KOPT-K1 (cell line): ENCODE data around the gene SOCS1.
A peak's percentile ranks its signal among the peaks of the same experiment; 100 is the strongest.

Experiments
- H3K27ac ChIP-seq: fragments of 200-600 bp; sonication (generic); 2 replicates; pipeline ENCODE4 v1.5.1; 2016; ENCODE audit warnings: antibody characterized with exemption, mild to moderate bottlenecking, low read depth, low read length; ENCODE audit not compliant: poor library complexity, severe bottlenecking
- H3K36me3 ChIP-seq: fragments of 200-600 bp; sonication (generic); 2 replicates; pipeline ENCODE4 v1.5.1; 2017; ENCODE audit warnings: antibody characterized with exemption, mild to moderate bottlenecking, low read length, moderate library complexity; ENCODE audit not compliant: insufficient read depth
- H3K9me3 ChIP-seq: fragments of 200-600 bp; sonication (generic); 2 replicates; pipeline ENCODE4 v1.5.1; 2017; ENCODE audit warnings: antibody characterized with exemption, low read length, mild to moderate bottlenecking; ENCODE audit not compliant: insufficient read depth, poor library complexity, severe bottlenecking

The SOCS1 gene

GRCh38 chr16:11249233-11250061 is 6.6 kb downstream of the SOCS1 start:
- no peaks in the 10 kb centered on the region for H3K9me3 ChIP-seq
- peak overlapping the region; percentile 44 for H3K27ac ChIP-seq
- H3K36me3 ChIP-seq = peaks cover 64% of the 10 kb centered on the region

GRCh38 chr16:11248133-11248532 is 7.9 kb downstream of the SOCS1 start:
- peaks cover 51% of the 10 kb centered on the region for H3K36me3 ChIP-seq
- no peaks in the 10 kb centered on the region for H3K9me3 ChIP-seq
- H3K27ac ChIP-seq = peak overlapping the region; percentile 44

- Histone ChIP-seq H3K9me3 (no peaks in the 10 kb centered on the region), H3K27ac (peak overlapping the region; percentile 99), H3K36me3 (peaks cover 30% of the 10 kb centered on the region; the same call in 1 of the 2 replicates)
These were observed 10.0 kb downstream of the SOCS1 start for GRCh38 chr16:11245988-11246387.

- H3K36me3 ChIP-seq = peaks cover 24% of the 10 kb centered on the region; the same call in 1 of the 2 replicates
- no peaks in the 10 kb centered on the region for H3K9me3 ChIP-seq
- H3K27ac ChIP-seq = peak overlapping the region; percentile 99
These were observed 10.7 kb downstream of the SOCS1 start for GRCh38 chr16:11245222-11245737.

GRCh38 chr16:11242658-11243057 is 13.3 kb downstream of the SOCS1 start:
- H3K36me3 ChIP-seq = 0 out of 2 replicates have a peak, but pooled peaks cover 1% of the 10 kb centered on the region
- H3K9me3 ChIP-seq = no peaks in the 10 kb centered on the region
- peak overlapping the region; percentile 99 for H3K27ac ChIP-seq

- H3K9me3 ChIP-seq = no peaks in the 10 kb centered on the region
- H3K27ac ChIP-seq = peak overlapping the region; percentile 99
- H3K36me3 ChIP-seq = no peaks in the 10 kb centered on the region
These were observed 14.4 kb downstream of the SOCS1 start for GRCh38 chr16:11241480-11242204.

GRCh38 chr16:11240636-11241473 is 15.1 kb downstream of the SOCS1 start:
- Histone ChIP-seq H3K9me3 (no peaks in the 10 kb centered on the region), H3K36me3 (no peaks in the 10 kb centered on the region), H3K27ac (peak overlapping the region; percentile 99)

GRCh38 chr16:11239644-11240632 is 16.1 kb downstream of the SOCS1 start:
- H3K27ac ChIP-seq = peak overlapping the region; percentile 99
- no peaks in the 10 kb centered on the region for H3K9me3 ChIP-seq
- no peaks in the 10 kb centered on the region for H3K36me3 ChIP-seq

GRCh38 chr16:11238272-11239202 is 17.5 kb downstream of the SOCS1 start:
- Histone ChIP-seq H3K9me3 (no peaks in the 10 kb centered on the region), H3K27ac (peak overlapping the region; percentile 99), H3K36me3 (no peaks in the 10 kb centered on the region)

GRCh38 chr16:11236461-11237254 is 19.3 kb downstream of the SOCS1 start:
- H3K36me3 ChIP-seq = no peaks in the 10 kb centered on the region
- no peaks in the 10 kb centered on the region for H3K9me3 ChIP-seq
- peak overlapping the region; percentile 99 for H3K27ac ChIP-seq

- Histone ChIP-seq H3K9me3 (no peaks in the 10 kb centered on the region), H3K36me3 (no peaks in the 10 kb centered on the region), H3K27ac (peak overlapping the region; percentile 99)
These were observed 20.4 kb downstream of the SOCS1 start for GRCh38 chr16:11235703-11235991.

- H3K9me3 ChIP-seq = no peaks in the 10 kb centered on the region
- no peaks in the 10 kb centered on the region for H3K36me3 ChIP-seq
- peak overlapping the region; percentile 99 for H3K27ac ChIP-seq
These were observed 20.9 kb downstream of the SOCS1 start for GRCh38 chr16:11234884-11235702.
